OCI-LY1 (cell line): ENCODE results near the gene FEZ2.

Experiments used
- H2AFZ ChIP-seq: fragments of 200-600 bp; sonication (generic), shearing (Covaris generic); 2 replicates; pipeline ENCODE4 v1.6.0; 2014; ENCODE audit warnings: antibody characterized with exemption, mild to moderate bottlenecking, low read length
- H3F3A ChIP-seq: fragments of 200-600 bp; sonication (generic), shearing (Covaris generic); 2 replicates; pipeline ENCODE4 v1.6.0; 2014; ENCODE audit warnings: mild to moderate bottlenecking, antibody characterized with exemption, low read length, moderate library complexity; ENCODE audit not compliant: insufficient read depth
- H3K27ac ChIP-seq: fragments of 200-600 bp; sonication (generic); 2 replicates; pipeline ENCODE4 v1.5.1; 2014; ENCODE audit warnings: low read length, mixed run types, mild to moderate bottlenecking, low read depth; ENCODE audit not compliant: poor library complexity, severe bottlenecking
- H3K27me3 ChIP-seq: fragments of 200-600 bp; sonication (generic); 2 replicates; pipeline ENCODE4 v1.6.0; 2014; ENCODE audit warnings: antibody characterized with exemption, mild to moderate bottlenecking, low read length, moderate library complexity; ENCODE audit not compliant: insufficient read depth
- H3K36me3 ChIP-seq: fragments of 200-600 bp; sonication (generic); 2 replicates; pipeline ENCODE4 v1.6.1; 2014; ENCODE audit warnings: mild to moderate bottlenecking, antibody characterized with exemption, low read length, moderate library complexity, mixed read lengths; ENCODE audit not compliant: insufficient read depth
- H3K4me1 ChIP-seq: fragments of 200-600 bp; sonication (generic); 2 replicates; pipeline ENCODE4 v1.5.1; 2014; ENCODE audit warnings: mild to moderate bottlenecking, low read length, moderate library complexity; ENCODE audit not compliant: insufficient read depth, severe bottlenecking
- H3K4me2 ChIP-seq: fragments of 200-600 bp; sonication (generic), shearing (Covaris generic); 2 replicates; pipeline ENCODE4 v1.6.1; 2014; ENCODE audit warnings: low read length
- H3K4me3 ChIP-seq: fragments of 200-600 bp; sonication (generic); 2 replicates; pipeline ENCODE4 v1.5.1; 2014; ENCODE audit warnings: low read length, low read depth, mild to moderate bottlenecking, mixed read lengths; ENCODE audit not compliant: poor library complexity, severe bottlenecking
- H3K79me2 ChIP-seq: fragments of 200-600 bp; shearing (Covaris generic); 2 replicates; pipeline ENCODE4 v1.6.1; 2016; ENCODE audit warnings: mixed run types, low read length, mixed read lengths; ENCODE audit not compliant: insufficient read depth
- H3K9ac ChIP-seq: fragments of 200-600 bp; sonication (generic), shearing (Covaris generic); 2 replicates; pipeline ENCODE4 v1.6.1; 2014; ENCODE audit warnings: mild to moderate bottlenecking, low read length, mixed read lengths
- H3K9me2 ChIP-seq: fragments of 200-600 bp; sonication (generic), shearing (Covaris generic); 2 replicates; pipeline ENCODE4 v1.6.1; 2014; ENCODE audit warnings: low read depth, mild to moderate bottlenecking, low read length, mixed read lengths
- H3K9me3 ChIP-seq: fragments of 200-600 bp; shearing (Covaris generic); 2 replicates; pipeline ENCODE4 v1.6.1; 2014; ENCODE audit warnings: low read length, mixed read lengths
- H4K20me1 ChIP-seq: fragments of 200-600 bp; sonication (generic), shearing (Covaris generic); 2 replicates; pipeline ENCODE4 v1.6.0; 2016; ENCODE audit warnings: mild to moderate bottlenecking, low read length; ENCODE audit not compliant: insufficient read depth
- CTCF ChIP-seq: fragments of 200-600 bp; sonication (generic), shearing (Covaris generic); IDR thresholded peaks from 2 replicates; pipeline ENCODE4 v1.5.1; 2017; ENCODE audit warnings: mild to moderate bottlenecking, antibody characterized with exemption, low read length, moderate library complexity, mixed read lengths
- EZH2 ChIP-seq: fragments of 200-600 bp; sonication (generic), shearing (Covaris generic); IDR thresholded peaks from 2 replicates; pipeline ENCODE4 v1.8.0; 2017; ENCODE audit warnings: borderline replicate concordance, mixed run types, mild to moderate bottlenecking, antibody characterized with exemption, low read length, moderate library complexity, mixed read lengths

Gene FEZ2

GRCh38 chr2:36587556-36587955 lies 10.4 kb downstream of the FEZ2 start:
- Histone ChIP-seq H3K27ac (no peak overlapping the region), H4K20me1 (no peaks in the 10 kb centered on the region), H3F3A (no peaks in the 10 kb centered on the region), H3K9ac (no peak overlapping the region), H3K9me2 (no peaks in the 10 kb centered on the region), H3K27me3 (no peaks in the 10 kb centered on the region), H3K36me3 (peaks cover 60% of the 10 kb centered on the region), H3K9me3 (no peaks in the 10 kb centered on the region), H3K79me2 (no peaks in the 10 kb centered on the region), H3K4me2 (no peak overlapping the region), H2AFZ (no peak overlapping the region), H3K4me1 (no peaks in the 10 kb centered on the region), H3K4me3 (no peak overlapping the region)
- TF ChIP-seq EZH2 (no peak), CTCF (no peak)

- Histone ChIP-seq H3K9me3 (no peaks in the 10 kb centered on the region), H2AFZ (no peak overlapping the region), H3K27me3 (no peaks in the 10 kb centered on the region), H3K79me2 (no peaks in the 10 kb centered on the region), H3K27ac (no peak overlapping the region), H3K9ac (no peak overlapping the region), H3F3A (no peaks in the 10 kb centered on the region), H3K4me2 (no peak overlapping the region), H3K4me3 (no peak overlapping the region), H4K20me1 (no peaks in the 10 kb centered on the region), H3K4me1 (no peaks in the 10 kb centered on the region), H3K36me3 (peaks cover 64% of the 10 kb centered on the region), H3K9me2 (no peaks in the 10 kb centered on the region)
- TF ChIP-seq CTCF (no peak), EZH2 (no peak)
Measured at GRCh38 chr2:36587101-36587500, 10.9 kb downstream of the FEZ2 start.

DNA sequence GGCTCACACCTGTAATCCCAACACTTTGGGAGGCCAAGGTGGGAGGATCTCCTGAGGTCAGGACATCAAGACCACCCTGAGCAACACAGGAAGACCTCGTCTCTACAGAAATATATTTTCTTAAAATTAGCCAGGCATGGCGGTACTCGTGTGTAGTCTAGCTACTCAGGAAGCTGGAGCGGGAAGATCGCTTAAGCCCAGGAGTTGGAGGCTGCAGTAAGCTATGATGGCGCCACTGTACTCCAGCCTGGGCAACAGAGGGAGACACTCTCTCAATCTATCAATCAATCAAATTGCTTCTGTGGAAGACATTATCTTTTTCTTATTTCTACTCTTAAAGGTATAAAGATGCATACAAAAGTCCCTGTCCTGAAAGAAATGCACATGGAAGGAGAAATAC lies 11.3 kb downstream of the FEZ2 start:
- no peaks in the 10 kb centered on the region for H3K27me3 ChIP-seq
- no peak for TF ChIP-seq EZH2
- TF ChIP-seq CTCF: no peak
- H3K9me3 ChIP-seq: no peaks in the 10 kb centered on the region
- H2AFZ ChIP-seq: no peak overlapping the region
- H3K79me2 ChIP-seq: no peaks in the 10 kb centered on the region
- H3K36me3 ChIP-seq: peaks cover 67% of the 10 kb centered on the region
- H3K27ac ChIP-seq: no peak overlapping the region
- H3F3A ChIP-seq: no peaks in the 10 kb centered on the region
- H3K9ac ChIP-seq: no peak overlapping the region
- no peak overlapping the region for H3K4me2 ChIP-seq
- H3K4me3 ChIP-seq: no peak overlapping the region
- H4K20me1 ChIP-seq: no peaks in the 10 kb centered on the region
- no peaks in the 10 kb centered on the region for H3K4me1 ChIP-seq
- no peaks in the 10 kb centered on the region for H3K9me2 ChIP-seq
